ENCODE data around the gene PPP4R4.

Gene PPP4R4

GRCh38 chr14:94165744-94166143 lies 8.4 kb upstream of the PPP4R4 start:
- WGBS (ENCODE audit: insufficient coverage) = 100% methylated on average over 3 of the region's 3 CpGs
- Histone ChIP-seq H3K4me3 (ENCODE audit: control insufficient read depth in 1 of 7, extremely low read depth in 1 of 7, insufficient read depth in 4 of 7, low read depth in 2 of 7, low read length in 6 of 7) (no peak overlapping the region), H3K9me3 (ENCODE audit: control extremely low read depth in 1 of 5, control insufficient read depth in 4 of 5, insufficient read depth in 2 of 5, low read depth in 1 of 5, low read length in 4 of 5) (no peaks in the 10 kb centered on the region), H3K27me3 (replicated peaks in 2 of 5; ENCODE audit: control insufficient read depth in 4 of 5, insufficient read depth in 5 of 5, low read length in 4 of 5) (peaks cover 0 to 3% (median 2%) of the 10 kb centered on the region in 5 experiments), H3K36me3 (ENCODE audit: control insufficient read depth in 4 of 4, insufficient read depth in 4 of 4, low read length in 3 of 4) (no peaks in the 10 kb centered on the region), H3K27ac (ENCODE audit: insufficient read depth in 1 of 2, low read depth in 1 of 2, low read length in 2 of 2, poor library complexity in 1 of 2, severe bottlenecking in 2 of 2) (no peak overlapping the region), H3K4me1 (ENCODE audit: control extremely low read depth in 1 of 4, control insufficient read depth in 4 of 4, insufficient read depth in 4 of 4, low read length in 3 of 4) (peaks cover 8 to 42% (median 24%) of the 10 kb centered on the region in 4 experiments)
- CTCF ChIA-PET = interaction anchor here (3.1 kb wide), 1 partner anchor 29 kb away, joined by 11 read pairs; no protein-coding TSS in a partner anchor
- no peak for DNase-seq
- POLR2A ChIA-PET = no interaction called here

DNA sequence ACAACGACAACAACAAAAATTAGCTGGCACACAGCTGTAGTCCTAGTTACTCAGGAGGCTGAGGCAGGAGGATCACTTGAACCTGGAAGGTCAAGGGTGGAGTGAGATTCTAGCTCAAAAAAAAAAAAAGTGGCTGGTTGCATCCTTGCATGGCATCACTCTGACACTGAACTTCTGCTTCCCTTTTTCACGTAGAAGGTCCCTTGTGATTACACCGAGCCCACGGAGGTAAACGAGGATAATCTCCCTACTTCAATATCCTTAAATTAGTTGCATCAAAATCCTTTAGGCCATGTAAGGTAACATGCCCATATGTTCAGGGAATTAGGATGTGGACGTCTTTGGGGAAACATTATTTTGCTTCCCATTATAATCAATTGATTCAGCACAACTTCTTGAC lies 4.0 kb upstream of the PPP4R4 start:
- Histone ChIP-seq H3K36me3 (ENCODE audit: control insufficient read depth in 4 of 4, insufficient read depth in 4 of 4, low read length in 3 of 4) (no peaks in the 10 kb centered on the region), H3K9me3 (ENCODE audit: control extremely low read depth in 1 of 5, control insufficient read depth in 4 of 5, insufficient read depth in 2 of 5, low read depth in 1 of 5, low read length in 4 of 5) (no peaks in the 10 kb centered on the region), H3K27me3 (replicated peaks in 2 of 5; ENCODE audit: control insufficient read depth in 4 of 5, insufficient read depth in 5 of 5, low read length in 4 of 5) (peaks cover 12 to 27% (median 15%) of the 10 kb centered on the region in 5 experiments), H3K4me3 (ENCODE audit: control insufficient read depth in 1 of 7, extremely low read depth in 1 of 7, insufficient read depth in 4 of 7, low read depth in 2 of 7, low read length in 6 of 7) (no peak overlapping the region), H3K4me1 (ENCODE audit: control extremely low read depth in 1 of 4, control insufficient read depth in 4 of 4, insufficient read depth in 4 of 4, low read length in 3 of 4) (peaks cover 0 to 15% (median 9%) of the 10 kb centered on the region in 4 experiments), H3K27ac (ENCODE audit: insufficient read depth in 1 of 2, low read depth in 1 of 2, low read length in 2 of 2, poor library complexity in 1 of 2, severe bottlenecking in 2 of 2) (no peak overlapping the region)
- ChIA-PET POLR2A (no interaction called here), CTCF (interaction anchor here (0.7 to 3.1 kb wide), 6 partner anchors 9 to 38 kb away, joined by 3 to 12 read pairs (median 4); no protein-coding TSS in a partner anchor)
- DNase-seq = peak in 1 of 3 donors; percentile 30
- WGBS (ENCODE audit: insufficient coverage) = 100% methylated on average over 1 of the region's 6 CpGs

DNA sequence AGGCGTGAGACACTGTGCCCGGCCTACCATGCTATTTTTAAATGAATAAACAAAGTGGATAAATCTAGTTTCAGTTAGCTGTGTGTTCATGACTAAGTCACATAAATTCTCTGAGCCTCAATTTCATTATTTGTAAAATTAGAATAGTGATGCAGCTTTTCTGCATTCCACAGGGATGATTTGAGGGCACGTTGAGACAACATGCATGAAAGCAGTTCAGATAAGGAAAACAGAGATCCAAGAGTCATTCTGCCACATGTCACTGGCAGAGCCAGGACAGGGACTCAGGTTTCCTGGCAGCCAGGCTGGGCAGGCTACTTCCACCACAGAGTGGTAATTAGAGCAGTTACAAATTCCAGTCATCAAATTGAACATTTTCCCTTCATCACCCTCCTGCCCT lies 2.9 kb upstream of the PPP4R4 start:
- H3K36me3 ChIP-seq (ENCODE audit: control insufficient read depth in 4 of 4, insufficient read depth in 4 of 4, low read length in 3 of 4) = no peaks in the 10 kb centered on the region
- no peak overlapping the region for H3K4me3 ChIP-seq (ENCODE audit: control insufficient read depth in 1 of 7, extremely low read depth in 1 of 7, insufficient read depth in 4 of 7, low read depth in 2 of 7, low read length in 6 of 7)
- ChIA-PET CTCF (interaction anchor here (1.5 kb wide), 2 partner anchors 11 to 196 kb away, joined by 3 read pairs; no protein-coding TSS in a partner anchor), POLR2A (interaction anchor here (0.7 kb wide), 1 partner anchor 9 kb away, joined by 3 read pairs; no protein-coding TSS in a partner anchor)
- 80% methylated on average over 1 of the region's 3 CpGs for WGBS (ENCODE audit: insufficient coverage)
- no peaks in the 10 kb centered on the region for H3K9me3 ChIP-seq (ENCODE audit: control extremely low read depth in 1 of 5, control insufficient read depth in 4 of 5, insufficient read depth in 2 of 5, low read depth in 1 of 5, low read length in 4 of 5)
- no peak for DNase-seq
- peaks cover 0 to 20% (median 11%) of the 10 kb centered on the region in 4 experiments for H3K4me1 ChIP-seq (ENCODE audit: control extremely low read depth in 1 of 4, control insufficient read depth in 4 of 4, insufficient read depth in 4 of 4, low read length in 3 of 4)
- H3K27me3 ChIP-seq (replicated peaks in 2 of 5; ENCODE audit: control insufficient read depth in 4 of 5, insufficient read depth in 5 of 5, low read length in 4 of 5) = peaks cover 18 to 38% (median 24%) of the 10 kb centered on the region in 5 experiments
- H3K27ac ChIP-seq (ENCODE audit: insufficient read depth in 1 of 2, low read depth in 1 of 2, low read length in 2 of 2, poor library complexity in 1 of 2, severe bottlenecking in 2 of 2) = no peak overlapping the region

- no peak overlapping the region for H3K27ac ChIP-seq (ENCODE audit: insufficient read depth in 1 of 2, low read depth in 1 of 2, low read length in 2 of 2, poor library complexity in 1 of 2, severe bottlenecking in 2 of 2)
- H3K4me1 ChIP-seq (ENCODE audit: control extremely low read depth in 1 of 4, control insufficient read depth in 4 of 4, insufficient read depth in 4 of 4, low read length in 3 of 4) = peaks cover 0 to 20% (median 11%) of the 10 kb centered on the region in 4 experiments
- H3K27me3 ChIP-seq (replicated peaks in 2 of 5; ENCODE audit: control insufficient read depth in 4 of 5, insufficient read depth in 5 of 5, low read length in 4 of 5) = peaks cover 20 to 46% (median 33%) of the 10 kb centered on the region in 5 experiments
- CTCF ChIA-PET = no interaction called here
- WGBS (ENCODE audit: insufficient coverage) = 88% methylated on average over 2 of the region's 5 CpGs
- H3K9me3 ChIP-seq (ENCODE audit: control extremely low read depth in 1 of 5, control insufficient read depth in 4 of 5, insufficient read depth in 2 of 5, low read depth in 1 of 5, low read length in 4 of 5) = no peaks in the 10 kb centered on the region
- DNase-seq = no peak
- no peak overlapping the region for H3K4me3 ChIP-seq (ENCODE audit: control insufficient read depth in 1 of 7, extremely low read depth in 1 of 7, insufficient read depth in 4 of 7, low read depth in 2 of 7, low read length in 6 of 7)
- no peaks in the 10 kb centered on the region for H3K36me3 ChIP-seq (ENCODE audit: control insufficient read depth in 4 of 4, insufficient read depth in 4 of 4, low read length in 3 of 4)
- POLR2A ChIA-PET = no interaction called here
Measured at GRCh38 chr14:94172545-94172944, 1.6 kb upstream of the PPP4R4 start.

GRCh38 chr14:94173471-94173884 lies 644 bp upstream of the PPP4R4 start:
- H3K36me3 ChIP-seq (ENCODE audit: control insufficient read depth in 4 of 4, insufficient read depth in 4 of 4, low read length in 3 of 4) = no peaks in the 10 kb centered on the region
- CTCF ChIA-PET = interaction anchor here (1.1 to 2.2 kb wide), 3 partner anchors 32 to 137 kb away, joined by 3 to 6 read pairs (median 3); no protein-coding TSS in a partner anchor
- no peaks in the 10 kb centered on the region for H3K9me3 ChIP-seq (ENCODE audit: control extremely low read depth in 1 of 5, control insufficient read depth in 4 of 5, insufficient read depth in 2 of 5, low read depth in 1 of 5, low read length in 4 of 5)
- peak in 2 of 3 donors; percentile 34 to 45 for DNase-seq
- whole genome bisulfite sequencing (ENCODE audit: insufficient coverage) = 0% methylated on average over 19 of the region's 20 CpGs
- H3K27me3 ChIP-seq (replicated peaks in 2 of 5; ENCODE audit: control insufficient read depth in 4 of 5, insufficient read depth in 5 of 5, low read length in 4 of 5) = peaks cover 17 to 51% (median 35%) of the 10 kb centered on the region in 5 experiments
- peak overlapping the region; percentile 43 to 80 (median 66) for H3K4me3 ChIP-seq (ENCODE audit: control insufficient read depth in 1 of 7, extremely low read depth in 1 of 7, insufficient read depth in 4 of 7, low read depth in 2 of 7, low read length in 6 of 7)
- peaks cover 0 to 20% (median 11%) of the 10 kb centered on the region in 4 experiments for H3K4me1 ChIP-seq (ENCODE audit: control extremely low read depth in 1 of 4, control insufficient read depth in 4 of 4, insufficient read depth in 4 of 4, low read length in 3 of 4)
- POLR2A ChIA-PET = no interaction called here
- no peak overlapping the region for H3K27ac ChIP-seq (ENCODE audit: insufficient read depth in 1 of 2, low read depth in 1 of 2, low read length in 2 of 2, poor library complexity in 1 of 2, severe bottlenecking in 2 of 2)

DNA sequence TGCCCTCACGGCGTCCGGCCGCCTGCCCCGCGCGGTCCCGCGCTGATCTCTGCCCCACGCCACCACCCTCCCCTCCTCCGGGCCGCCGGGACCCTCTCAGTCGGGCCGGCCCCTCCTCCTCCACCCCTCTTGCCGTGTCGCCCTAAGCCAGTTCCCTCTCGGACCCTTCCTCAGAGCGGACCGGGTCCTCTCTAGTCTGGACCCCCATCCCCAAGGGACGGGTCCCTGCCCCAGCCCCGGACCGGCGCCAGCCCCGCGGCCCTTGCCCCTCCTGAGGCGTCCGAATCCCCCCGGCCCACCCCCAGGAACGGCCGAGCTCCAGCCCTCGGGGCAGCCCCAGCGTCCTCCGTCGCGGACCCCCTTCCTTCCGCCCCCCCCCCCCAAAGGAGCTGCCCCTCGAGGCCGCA lies 485 bp downstream of the PPP4R4 start:
- no peak overlapping the region for H3K27ac ChIP-seq (ENCODE audit: insufficient read depth in 1 of 2, low read depth in 1 of 2, low read length in 2 of 2, poor library complexity in 1 of 2, severe bottlenecking in 2 of 2)
- WGBS (ENCODE audit: insufficient coverage) = 1% methylated on average over 30 of the region's 39 CpGs
- peak overlapping the region in 6 of 7 experiments; percentile 44 to 80 (median 57) for H3K4me3 ChIP-seq (ENCODE audit: control insufficient read depth in 1 of 7, extremely low read depth in 1 of 7, insufficient read depth in 4 of 7, low read depth in 2 of 7, low read length in 6 of 7)
- no peak for DNase-seq
- peaks cover 0 to 20% (median 11%) of the 10 kb centered on the region in 4 experiments for H3K4me1 ChIP-seq (ENCODE audit: control extremely low read depth in 1 of 4, control insufficient read depth in 4 of 4, insufficient read depth in 4 of 4, low read length in 3 of 4)
- POLR2A ChIA-PET = no interaction called here
- no peaks in the 10 kb centered on the region for H3K9me3 ChIP-seq (ENCODE audit: control extremely low read depth in 1 of 5, control insufficient read depth in 4 of 5, insufficient read depth in 2 of 5, low read depth in 1 of 5, low read length in 4 of 5)
- no peaks in the 10 kb centered on the region for H3K36me3 ChIP-seq (ENCODE audit: control insufficient read depth in 4 of 4, insufficient read depth in 4 of 4, low read length in 3 of 4)
- CTCF ChIA-PET = interaction anchor here (1.4 to 2.2 kb wide), 4 partner anchors 36 to 139 kb away, joined by 3 to 11 read pairs (median 6); no protein-coding TSS in a partner anchor
- peaks cover 21 to 51% (median 38%) of the 10 kb centered on the region in 5 experiments for H3K27me3 ChIP-seq (replicated peaks in 2 of 5; ENCODE audit: control insufficient read depth in 4 of 5, insufficient read depth in 5 of 5, low read length in 4 of 5)

DNA sequence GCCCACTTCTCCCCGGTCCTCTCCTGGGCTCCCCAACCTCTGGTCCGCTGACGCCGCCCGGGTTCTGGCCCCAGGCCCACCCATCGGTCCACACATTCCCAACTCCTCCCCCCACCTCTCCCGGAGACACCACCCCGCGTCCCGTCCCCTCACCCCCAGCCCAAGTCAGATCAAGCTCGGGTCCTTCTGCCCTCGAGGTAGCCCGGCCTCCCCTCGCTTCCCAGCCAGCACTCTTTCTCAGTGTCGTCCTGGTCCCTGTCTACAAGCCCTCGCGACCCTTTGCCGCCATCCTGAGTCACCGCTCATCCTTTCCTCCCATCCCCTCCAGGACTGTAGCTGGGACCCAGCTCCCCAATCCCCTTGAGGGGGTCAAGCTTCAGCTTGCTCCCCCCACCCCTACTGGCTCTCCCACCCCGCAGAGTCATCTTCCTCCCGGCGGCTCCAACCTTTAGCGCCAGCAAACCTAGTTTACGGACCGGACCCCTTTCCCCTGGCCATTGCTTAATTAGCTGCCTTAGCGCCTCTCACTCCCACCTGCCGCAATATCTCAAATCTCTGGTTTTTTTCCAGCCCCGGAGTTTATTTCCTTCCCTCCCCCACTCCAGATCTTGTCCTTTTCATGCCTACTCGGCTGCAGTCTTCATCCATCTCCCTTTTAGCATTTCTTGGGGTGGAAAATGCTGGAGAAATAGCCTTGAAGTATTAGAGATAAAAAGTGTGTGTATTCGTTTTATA lies 1.1 kb downstream of the PPP4R4 start:
- 2% methylated on average over 26 of the region's 30 CpGs for WGBS (ENCODE audit: insufficient coverage)
- peaks cover 21 to 51% (median 38%) of the 10 kb centered on the region in 5 experiments for H3K27me3 ChIP-seq (replicated peaks in 2 of 5; ENCODE audit: control insufficient read depth in 4 of 5, insufficient read depth in 5 of 5, low read length in 4 of 5)
- no peaks in the 10 kb centered on the region for H3K9me3 ChIP-seq (ENCODE audit: control extremely low read depth in 1 of 5, control insufficient read depth in 4 of 5, insufficient read depth in 2 of 5, low read depth in 1 of 5, low read length in 4 of 5)
- ChIA-PET POLR2A (no interaction called here), CTCF (interaction anchor here (0.9 to 2.2 kb wide), 6 partner anchors 34 to 222 kb away, joined by 3 to 11 read pairs (median 4); no protein-coding TSS in a partner anchor)
- H3K4me3 ChIP-seq (ENCODE audit: control insufficient read depth in 1 of 7, extremely low read depth in 1 of 7, insufficient read depth in 4 of 7, low read depth in 2 of 7, low read length in 6 of 7) = peak overlapping the region in 3 of 7 experiments; percentile 33 to 80 (median 67)
- H3K36me3 ChIP-seq (ENCODE audit: control insufficient read depth in 4 of 4, insufficient read depth in 4 of 4, low read length in 3 of 4) = no peaks in the 10 kb centered on the region
- H3K4me1 ChIP-seq (ENCODE audit: control extremely low read depth in 1 of 4, control insufficient read depth in 4 of 4, insufficient read depth in 4 of 4, low read length in 3 of 4) = peaks cover 0 to 20% (median 11%) of the 10 kb centered on the region in 4 experiments
- no peak overlapping the region for H3K27ac ChIP-seq (ENCODE audit: insufficient read depth in 1 of 2, low read depth in 1 of 2, low read length in 2 of 2, poor library complexity in 1 of 2, severe bottlenecking in 2 of 2)
- DNase-seq = no peak

Data from common myeloid progenitor, CD34-positive (primary cell).